ENCODE data around the gene RGS6. TPM values are rescaled to one million over a fixed set of nuclear protein-coding genes. Genes with fewer than 3 reads are reported as not detected.
A peak's percentile ranks its signal among the peaks of the same experiment; 100 is the strongest.
"Not testable (repeated sequence)": the region's sequence is repeated elsewhere in the genome, so short reads cannot be mapped to it uniquely, and the experiment has no call there.

The RGS6 gene
- total and polyA plus RNA-seq, 4 donors: 0.21 to 5.4 (median 0.45) TPM

GRCh38 chr14:72471346-72471745 is 539.1 kb downstream of the RGS6 start:
- Histone ChIP-seq H3K9me3 (ENCODE audit: control insufficient read depth in 4 of 4, insufficient read depth in 3 of 4, low read length in 3 of 4) (peaks cover 0 to 4% (median 2%) of the 10 kb centered on the region in 4 donors), H3K4me3 (no peak overlapping the region), H3K9ac (ENCODE audit: insufficient read depth in 1 of 2, low read length in 2 of 2) (no peak overlapping the region), H3K4me1 (ENCODE audit: control insufficient read depth in 5 of 5, insufficient read depth in 5 of 5, low read length in 5 of 5) (no peaks in the 10 kb centered on the region), H3K36me3 (ENCODE audit: control insufficient read depth in 4 of 4, insufficient read depth in 4 of 4, low read length in 4 of 4) (no peaks in the 10 kb centered on the region), H3K27ac (ENCODE audit: low read depth in 1 of 2, low read length in 1 of 2) (no peak overlapping the region), H3K27me3 (ENCODE audit: control insufficient read depth in 3 of 3, insufficient read depth in 3 of 3, low read length in 2 of 3) (no peaks in the 10 kb centered on the region)
- no peak for ATAC-seq (ENCODE audit: insufficient read depth, low FRiP score)
- no peak for DNase-seq
- TF ChIP-seq CTCF (IDR thresholded peaks at IDR 0.05; ENCODE audit: control extremely low read depth, extremely low read depth): no peak
- 95 to 98% methylated on average over 6 of the region's 6 CpGs for WGBS, 2 donors

GRCh38 chr14:72472845-72473244 is 540.6 kb downstream of the RGS6 start:
- ATAC-seq (ENCODE audit: insufficient read depth, low FRiP score) (no peak), DNase-seq (no peak)
- Histone ChIP-seq H3K36me3 (ENCODE audit: control insufficient read depth in 4 of 4, insufficient read depth in 4 of 4, low read length in 4 of 4) (no peaks in the 10 kb centered on the region), H3K27me3 (ENCODE audit: control insufficient read depth in 3 of 3, insufficient read depth in 3 of 3, low read length in 2 of 3) (peaks cover 0 to 3% (median 0%) of the 10 kb centered on the region in 3 donors), H3K27ac (ENCODE audit: low read depth in 1 of 2, low read length in 1 of 2) (no peak overlapping the region), H3K4me3 (no peak overlapping the region), H3K9me3 (ENCODE audit: control insufficient read depth in 4 of 4, insufficient read depth in 3 of 4, low read length in 3 of 4) (peaks cover 0 to 2% (median 0%) of the 10 kb centered on the region in 4 donors), H3K4me1 (ENCODE audit: control insufficient read depth in 5 of 5, insufficient read depth in 5 of 5, low read length in 5 of 5) (peaks cover 0 to 2% (median 0%) of the 10 kb centered on the region in 5 donors), H3K9ac (ENCODE audit: insufficient read depth in 1 of 2, low read length in 2 of 2) (no peak overlapping the region)
- WGBS, 2 donors: 92 to 93% methylated on average over 14 of the region's 14 CpGs
- TF ChIP-seq CTCF (IDR thresholded peaks at IDR 0.05; ENCODE audit: control extremely low read depth, extremely low read depth): no peak

GRCh38 chr14:72476657-72477499 is 544.6 kb downstream of the RGS6 start:
- H3K36me3 ChIP-seq (ENCODE audit: control insufficient read depth in 4 of 4, insufficient read depth in 4 of 4, low read length in 4 of 4): no peaks in the 10 kb centered on the region
- H3K27ac ChIP-seq (ENCODE audit: low read depth in 1 of 2, low read length in 1 of 2): peak overlapping the region in 1 of 2 donors; percentile 11
- whole genome bisulfite sequencing, 2 donors: 9 to 20% methylated on average over 8 of the region's 8 CpGs
- peaks cover 0 to 8% (median 0%) of the 10 kb centered on the region in 3 donors for H3K27me3 ChIP-seq (ENCODE audit: control insufficient read depth in 3 of 3, insufficient read depth in 3 of 3, low read length in 2 of 3)
- H3K9ac ChIP-seq (ENCODE audit: insufficient read depth in 1 of 2, low read length in 2 of 2): no peak overlapping the region
- DNase-seq: peak in 2 of 3 donors; percentile 20 to 42
- TF ChIP-seq CTCF (IDR thresholded peaks at IDR 0.05; ENCODE audit: control extremely low read depth, extremely low read depth): no peak
- peaks cover 0 to 1% (median 0%) of the 10 kb centered on the region in 4 donors for H3K9me3 ChIP-seq (ENCODE audit: control insufficient read depth in 4 of 4, insufficient read depth in 3 of 4, low read length in 3 of 4)
- no peak overlapping the region for H3K4me3 ChIP-seq
- ATAC-seq (ENCODE audit: insufficient read depth, low FRiP score): peak; percentile 75
- peaks cover 0 to 22% (median 8%) of the 10 kb centered on the region in 5 donors for H3K4me1 ChIP-seq (ENCODE audit: control insufficient read depth in 5 of 5, insufficient read depth in 5 of 5, low read length in 5 of 5)

- not testable (repeated sequence) for DNase-seq; H3K9ac ChIP-seq (ENCODE audit: insufficient read depth in 1 of 2, low read length in 2 of 2); H3K27me3 ChIP-seq (ENCODE audit: control insufficient read depth in 3 of 3, insufficient read depth in 3 of 3, low read length in 2 of 3); H3K9me3 ChIP-seq (ENCODE audit: control insufficient read depth in 4 of 4, insufficient read depth in 3 of 4, low read length in 3 of 4); ATAC-seq (ENCODE audit: insufficient read depth, low FRiP score); H3K4me3 ChIP-seq; H3K36me3 ChIP-seq (ENCODE audit: control insufficient read depth in 4 of 4, insufficient read depth in 4 of 4, low read length in 4 of 4); H3K27ac ChIP-seq (ENCODE audit: low read depth in 1 of 2, low read length in 1 of 2)
- 58% methylated on average over 5 of the region's 5 CpGs for WGBS, 2 donors
- peaks cover 0 to 22% (median 8%) of the 10 kb centered on the region in 5 donors for H3K4me1 ChIP-seq (ENCODE audit: control insufficient read depth in 5 of 5, insufficient read depth in 5 of 5, low read length in 5 of 5)
Measured at GRCh38 chr14:72477578-72477977, 545.3 kb downstream of the RGS6 start.

All from lung (tissue), 12 donors.